ENCODE results near the gene MANSC1. TPM values are rescaled to one million over a fixed set of nuclear protein-coding genes. Genes with fewer than 3 reads are reported as not detected.

MANSC1 gene
- total and polyA plus RNA-seq, 2 of the 13 experiments (the other 11 are each of a cell fraction or from before 2014, with no cell fraction given): 1.9 to 4.2 TPM

DNA sequence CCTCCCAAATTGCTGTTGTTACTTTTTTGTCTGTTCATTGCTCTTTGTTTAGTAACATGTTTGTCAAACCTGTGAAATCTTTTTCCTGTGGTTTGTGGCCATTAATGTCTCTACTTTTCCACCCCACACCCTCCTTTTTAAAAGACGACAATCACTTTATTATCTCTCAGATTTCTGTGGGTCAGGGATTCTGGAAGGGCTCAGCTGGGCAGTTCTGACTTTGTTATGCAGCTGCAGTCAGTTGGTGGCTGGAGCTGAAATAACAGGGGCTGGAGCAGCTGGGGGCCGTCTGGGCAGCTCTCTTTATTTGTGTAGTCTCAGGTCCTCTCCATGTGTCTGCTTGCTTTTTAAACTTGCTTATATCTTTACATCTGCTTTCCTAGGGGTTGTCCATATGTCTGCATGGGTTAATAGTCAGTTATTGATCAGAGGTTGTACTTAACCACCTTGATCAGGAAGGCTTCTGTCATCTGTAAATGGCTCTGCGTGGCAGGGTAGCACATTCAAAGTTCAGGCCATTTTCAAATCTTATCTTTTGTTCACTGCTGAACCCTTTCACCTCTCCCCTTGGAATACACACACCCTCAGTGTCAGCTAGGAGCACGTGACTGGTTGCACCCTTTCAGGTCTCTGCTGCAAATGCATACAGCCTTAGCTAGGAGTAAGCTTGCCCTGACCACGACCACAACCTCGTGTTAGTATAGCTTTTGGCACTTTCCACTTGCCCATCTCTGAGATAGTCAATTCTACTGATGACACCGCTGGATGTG is 34.7 kb upstream of the MANSC1 start (continued):
- TF ChIP-seq CSRNP1 (CRISPR knock-in tag; IDR thresholded peaks at IDR 0.05) (no peak), ZNF564 (CRISPR knock-in tag; IDR thresholded peaks at IDR 0.05) (no peak), ZFAT (CRISPR knock-in tag; conservative IDR thresholded peaks at IDR 0.05) (no peak), SIX4 (CRISPR knock-in tag; IDR thresholded peaks at IDR 0.05) (no peak), ZNF652 (CRISPR knock-in tag; IDR thresholded peaks at IDR 0.05; ENCODE audit: borderline replicate concordance, low read depth) (peak; percentile 94), ZNF180 (CRISPR knock-in tag; IDR thresholded peaks at IDR 0.05; ENCODE audit: borderline replicate concordance, low read depth) (no peak), ARID5B (CRISPR knock-in tag; IDR thresholded peaks at IDR 0.05) (peak; percentile 70), CHCHD3 (CRISPR knock-in tag; IDR thresholded peaks at IDR 0.05) (no peak), ZNF609 (CRISPR knock-in tag; IDR thresholded peaks at IDR 0.05; ENCODE audit: borderline replicate concordance) (peak; percentile 78), IKZF4 (CRISPR knock-in tag; IDR thresholded peaks at IDR 0.05; ENCODE audit: borderline replicate concordance, low read depth, not compliant biosample characterization) (no peak), MEIS1 (CRISPR knock-in tag; IDR thresholded peaks at IDR 0.05; ENCODE audit: borderline replicate concordance) (peak; percentile 30; the same call in 1 of the 2 replicates)
- TF ChIP-seq, protein P1, sequence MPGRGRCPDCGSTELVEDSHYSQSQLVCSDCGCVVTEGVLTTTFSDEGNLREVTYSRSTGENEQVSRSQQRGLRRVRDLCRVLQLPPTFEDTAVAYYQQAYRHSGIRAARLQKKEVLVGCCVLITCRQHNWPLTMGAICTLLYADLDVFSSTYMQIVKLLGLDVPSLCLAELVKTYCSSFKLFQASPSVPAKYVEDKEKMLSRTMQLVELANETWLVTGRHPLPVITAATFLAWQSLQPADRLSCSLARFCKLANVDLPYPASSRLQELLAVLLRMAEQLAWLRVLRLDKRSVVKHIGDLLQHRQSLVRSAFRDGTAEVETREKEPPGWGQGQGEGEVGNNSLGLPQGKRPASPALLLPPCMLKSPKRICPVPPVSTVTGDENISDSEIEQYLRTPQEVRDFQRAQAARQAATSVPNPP (CRISPR knock-in tag; IDR thresholded peaks at IDR 0.05): no peak; the same call in 1 of the 2 replicates
- TF ChIP-seq, protein P2, sequence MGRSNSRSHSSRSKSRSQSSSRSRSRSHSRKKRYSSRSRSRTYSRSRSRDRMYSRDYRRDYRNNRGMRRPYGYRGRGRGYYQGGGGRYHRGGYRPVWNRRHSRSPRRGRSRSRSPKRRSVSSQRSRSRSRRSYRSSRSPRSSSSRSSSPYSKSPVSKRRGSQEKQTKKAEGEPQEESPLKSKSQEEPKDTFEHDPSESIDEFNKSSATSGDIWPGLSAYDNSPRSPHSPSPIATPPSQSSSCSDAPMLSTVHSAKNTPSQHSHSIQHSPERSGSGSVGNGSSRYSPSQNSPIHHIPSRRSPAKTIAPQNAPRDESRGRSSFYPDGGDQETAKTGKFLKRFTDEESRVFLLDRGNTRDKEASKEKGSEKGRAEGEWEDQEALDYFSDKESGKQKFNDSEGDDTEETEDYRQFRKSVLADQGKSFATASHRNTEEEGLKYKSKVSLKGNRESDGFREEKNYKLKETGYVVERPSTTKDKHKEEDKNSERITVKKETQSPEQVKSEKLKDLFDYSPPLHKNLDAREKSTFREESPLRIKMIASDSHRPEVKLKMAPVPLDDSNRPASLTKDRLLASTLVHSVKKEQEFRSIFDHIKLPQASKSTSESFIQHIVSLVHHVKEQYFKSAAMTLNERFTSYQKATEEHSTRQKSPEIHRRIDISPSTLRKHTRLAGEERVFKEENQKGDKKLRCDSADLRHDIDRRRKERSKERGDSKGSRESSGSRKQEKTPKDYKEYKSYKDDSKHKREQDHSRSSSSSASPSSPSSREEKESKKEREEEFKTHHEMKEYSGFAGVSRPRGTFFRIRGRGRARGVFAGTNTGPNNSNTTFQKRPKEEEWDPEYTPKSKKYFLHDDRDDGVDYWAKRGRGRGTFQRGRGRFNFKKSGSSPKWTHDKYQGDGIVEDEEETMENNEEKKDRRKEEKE (IDR thresholded peaks at IDR 0.05): no peak

All from HepG2 (cell line).